ENCODE data around the gene DHRS7B. TPM values are rescaled to one million over a fixed set of nuclear protein-coding genes. Genes with fewer than 3 reads are reported as not detected.
"Not testable (repeated sequence)": the region's sequence is repeated elsewhere in the genome, so short reads cannot be mapped to it uniquely, and the experiment has no call there.

Gene DHRS7B
- total and polyA plus RNA-seq, 2 donors (not counting 1 experiment from before 2014, with no cell fraction given) = 15.5 to 21.5 TPM

DNA sequence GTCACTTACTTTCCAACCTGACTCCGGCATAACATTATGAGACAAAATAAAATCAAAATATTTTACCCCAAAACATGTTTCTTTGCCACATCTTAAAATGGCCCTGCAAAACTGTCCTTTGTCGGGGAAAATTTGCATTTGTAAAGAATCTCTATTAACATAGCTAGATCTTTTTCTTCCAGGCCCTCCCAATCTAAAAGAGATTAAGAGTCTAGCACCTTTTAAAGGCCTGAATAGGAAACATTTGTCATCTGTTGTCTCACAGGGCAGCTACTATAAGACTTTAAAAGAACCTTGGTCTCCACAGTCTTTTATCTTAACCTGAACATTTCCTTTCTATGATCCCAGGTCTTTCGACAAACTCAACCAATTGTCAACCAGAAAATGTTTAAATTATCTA lies 18.1 kb upstream of the DHRS7B start:
- TF ChIP-seq EZH2 (IDR thresholded peaks at IDR 0.05; ENCODE audit: low read length, missing control alignments) = no peak
- TF ChIP-seq, protein P1, sequence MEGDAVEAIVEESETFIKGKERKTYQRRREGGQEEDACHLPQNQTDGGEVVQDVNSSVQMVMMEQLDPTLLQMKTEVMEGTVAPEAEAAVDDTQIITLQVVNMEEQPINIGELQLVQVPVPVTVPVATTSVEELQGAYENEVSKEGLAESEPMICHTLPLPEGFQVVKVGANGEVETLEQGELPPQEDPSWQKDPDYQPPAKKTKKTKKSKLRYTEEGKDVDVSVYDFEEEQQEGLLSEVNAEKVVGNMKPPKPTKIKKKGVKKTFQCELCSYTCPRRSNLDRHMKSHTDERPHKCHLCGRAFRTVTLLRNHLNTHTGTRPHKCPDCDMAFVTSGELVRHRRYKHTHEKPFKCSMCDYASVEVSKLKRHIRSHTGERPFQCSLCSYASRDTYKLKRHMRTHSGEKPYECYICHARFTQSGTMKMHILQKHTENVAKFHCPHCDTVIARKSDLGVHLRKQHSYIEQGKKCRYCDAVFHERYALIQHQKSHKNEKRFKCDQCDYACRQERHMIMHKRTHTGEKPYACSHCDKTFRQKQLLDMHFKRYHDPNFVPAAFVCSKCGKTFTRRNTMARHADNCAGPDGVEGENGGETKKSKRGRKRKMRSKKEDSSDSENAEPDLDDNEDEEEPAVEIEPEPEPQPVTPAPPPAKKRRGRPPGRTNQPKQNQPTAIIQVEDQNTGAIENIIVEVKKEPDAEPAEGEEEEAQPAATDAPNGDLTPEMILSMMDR (conservative IDR thresholded peaks at IDR 0.05 in 1 of 2, IDR thresholded peaks at IDR 0.05 in 1 of 2; ENCODE audit: low read depth in 1 of 2, low read length in 2 of 2) = no peak
- Histone ChIP-seq H3K4me3 (replicated peaks in 1 of 4; ENCODE audit: control extremely low read depth in 1 of 4, insufficient read depth in 1 of 4, low read depth in 3 of 4, low read length in 4 of 4) (no peak overlapping the region), H3K4me1 (ENCODE audit: control insufficient read depth, extremely low read depth, insufficient read depth, low read length) (no peaks in the 10 kb centered on the region), H3K36me3 (ENCODE audit: control insufficient read depth, insufficient read depth, low read length) (no peaks in the 10 kb centered on the region), H3K27ac (ENCODE audit: insufficient read depth, low read length) (no peak overlapping the region), H2AFZ (ENCODE audit: low read length) (no peak overlapping the region), H3K4me2 (ENCODE audit: extremely low read depth, insufficient read depth, low read length) (no peak overlapping the region), H4K20me1 (ENCODE audit: control insufficient read depth, extremely low read depth, insufficient read depth, low read length) (no peaks in the 10 kb centered on the region), H3K27me3 (ENCODE audit: control insufficient read depth, insufficient read depth, low read length) (no peaks in the 10 kb centered on the region), H3K79me2 (ENCODE audit: control insufficient read depth, insufficient read depth, low read length) (no peaks in the 10 kb centered on the region), H3K9me3 (ENCODE audit: control insufficient read depth, insufficient read depth, low read depth, low read length) (no peaks in the 10 kb centered on the region), H3K9ac (ENCODE audit: insufficient read depth, low read length) (no peak overlapping the region)
- DNase-seq (ENCODE audit: low read depth in 2 of 2) = no peak

DNA sequence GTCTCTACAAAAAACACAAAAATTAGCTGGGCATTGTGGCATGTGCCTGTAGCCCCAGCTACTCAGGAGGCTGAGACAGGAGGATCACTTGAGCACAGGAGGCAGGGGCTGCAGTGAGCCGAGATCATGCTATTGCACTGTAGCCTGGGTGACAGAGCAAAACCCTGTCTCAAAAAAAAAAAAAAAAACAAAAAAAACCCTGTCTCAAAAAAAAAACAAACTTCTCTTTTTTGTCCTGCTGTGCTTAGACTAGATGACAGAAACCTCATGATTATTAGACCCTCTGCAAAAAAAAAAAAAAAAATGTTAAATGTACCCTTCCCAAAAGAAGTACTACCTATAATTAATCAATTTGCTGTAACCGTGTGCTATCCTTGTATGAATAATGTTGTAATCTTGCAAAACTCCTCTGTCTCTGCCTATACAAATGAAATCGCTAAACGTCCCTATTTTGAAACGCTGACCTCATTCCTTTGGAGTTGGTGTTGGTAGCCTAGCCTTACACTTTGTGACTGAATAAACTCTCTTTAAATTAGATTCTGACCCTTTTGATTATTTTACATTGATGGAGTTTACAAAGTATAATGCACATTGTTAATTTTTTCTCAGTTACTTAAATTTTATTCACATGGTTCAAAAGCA lies 13.6 kb upstream of the DHRS7B start:
- no peaks in the 10 kb centered on the region for H3K4me1 ChIP-seq (ENCODE audit: control insufficient read depth, extremely low read depth, insufficient read depth, low read length)
- H3K9ac ChIP-seq (ENCODE audit: insufficient read depth, low read length) = no peak overlapping the region
- H3K27me3 ChIP-seq (ENCODE audit: control insufficient read depth, insufficient read depth, low read length) = peaks cover 2% of the 10 kb centered on the region
- no peaks in the 10 kb centered on the region for H3K9me3 ChIP-seq (ENCODE audit: control insufficient read depth, insufficient read depth, low read depth, low read length)
- H3K79me2 ChIP-seq (ENCODE audit: control insufficient read depth, insufficient read depth, low read length) = no peaks in the 10 kb centered on the region
- H4K20me1 ChIP-seq (ENCODE audit: control insufficient read depth, extremely low read depth, insufficient read depth, low read length) = no peaks in the 10 kb centered on the region
- no peak for TF ChIP-seq EZH2 (IDR thresholded peaks at IDR 0.05; ENCODE audit: low read length, missing control alignments)
- TF ChIP-seq, protein P1 (conservative IDR thresholded peaks at IDR 0.05 in 1 of 2, IDR thresholded peaks at IDR 0.05 in 1 of 2; ENCODE audit: low read depth in 1 of 2, low read length in 2 of 2) = no peak
- H2AFZ ChIP-seq (ENCODE audit: low read length) = no peak overlapping the region
- no peaks in the 10 kb centered on the region for H3K36me3 ChIP-seq (ENCODE audit: control insufficient read depth, insufficient read depth, low read length)
- H3K27ac ChIP-seq (ENCODE audit: insufficient read depth, low read length) = no peak overlapping the region
- no peak for DNase-seq (ENCODE audit: low read depth in 2 of 2)
- no peak overlapping the region for H3K4me2 ChIP-seq (ENCODE audit: extremely low read depth, insufficient read depth, low read length)
- no peak overlapping the region for H3K4me3 ChIP-seq (replicated peaks in 1 of 4; ENCODE audit: control extremely low read depth in 1 of 4, insufficient read depth in 1 of 4, low read depth in 3 of 4, low read length in 4 of 4)

DNA sequence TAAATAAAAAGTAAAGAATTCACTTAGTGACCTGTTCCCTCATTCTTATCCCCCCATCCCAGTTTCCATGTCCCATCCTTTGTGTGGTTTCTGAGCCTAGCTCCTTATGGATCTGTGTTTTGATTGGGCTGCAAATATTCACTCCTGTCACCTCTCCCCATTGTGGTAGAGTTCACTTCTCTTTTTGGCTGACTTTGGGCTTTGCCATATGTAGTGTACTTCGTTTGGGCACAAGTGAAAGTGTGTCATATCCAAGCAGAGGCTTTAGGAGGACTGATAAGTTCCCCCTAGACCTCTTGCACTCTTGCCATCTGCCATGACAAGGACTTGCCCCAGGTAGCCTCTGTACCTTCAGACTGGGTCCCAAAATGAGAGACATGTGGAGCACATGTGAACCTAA lies 13.0 kb upstream of the DHRS7B start:
- no peaks in the 10 kb centered on the region for H3K9me3 ChIP-seq (ENCODE audit: control insufficient read depth, insufficient read depth, low read depth, low read length)
- no peak for TF ChIP-seq EZH2 (IDR thresholded peaks at IDR 0.05; ENCODE audit: low read length, missing control alignments)
- TF ChIP-seq, protein P1 (conservative IDR thresholded peaks at IDR 0.05 in 1 of 2, IDR thresholded peaks at IDR 0.05 in 1 of 2; ENCODE audit: low read depth in 1 of 2, low read length in 2 of 2) = no peak

DNA sequence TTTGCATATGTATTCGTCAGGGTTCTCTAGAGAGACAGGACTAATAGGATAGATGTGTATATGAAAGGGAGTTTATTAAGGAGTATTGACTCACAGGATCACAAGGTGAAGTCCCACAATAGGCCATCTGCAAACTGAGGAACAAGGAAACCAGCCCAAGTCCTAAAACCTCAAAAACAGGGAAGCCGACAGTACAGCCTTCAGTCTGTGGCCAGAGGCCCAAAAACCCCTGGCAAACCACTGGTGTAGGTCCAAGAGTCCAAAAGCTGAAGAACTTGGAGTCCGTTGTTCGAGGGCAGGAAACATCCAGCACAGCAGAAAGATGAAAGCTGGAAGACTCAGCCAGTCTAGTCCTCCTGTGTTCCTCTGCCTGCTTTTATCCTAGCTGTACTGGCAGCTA lies 12.0 kb upstream of the DHRS7B start:
- H3K36me3 ChIP-seq (ENCODE audit: control insufficient read depth, insufficient read depth, low read length); H3K9ac ChIP-seq (ENCODE audit: insufficient read depth, low read length); H3K4me3 ChIP-seq (replicated peaks in 1 of 4; ENCODE audit: control extremely low read depth in 1 of 4, insufficient read depth in 1 of 4, low read depth in 3 of 4, low read length in 4 of 4); H3K27me3 ChIP-seq (ENCODE audit: control insufficient read depth, insufficient read depth, low read length); H3K9me3 ChIP-seq (ENCODE audit: control insufficient read depth, insufficient read depth, low read depth, low read length); H2AFZ ChIP-seq (ENCODE audit: low read length); H3K4me1 ChIP-seq (ENCODE audit: control insufficient read depth, extremely low read depth, insufficient read depth, low read length); H3K4me2 ChIP-seq (ENCODE audit: extremely low read depth, insufficient read depth, low read length); H3K79me2 ChIP-seq (ENCODE audit: control insufficient read depth, insufficient read depth, low read length); H4K20me1 ChIP-seq (ENCODE audit: control insufficient read depth, extremely low read depth, insufficient read depth, low read length); DNase-seq (ENCODE audit: low read depth in 2 of 2); H3K27ac ChIP-seq (ENCODE audit: insufficient read depth, low read length): not testable (repeated sequence)

More for the DNA sequence above, 13.0 kb upstream of the DHRS7B start:
- Histone ChIP-seq H3K27ac (ENCODE audit: insufficient read depth, low read length) (no peak overlapping the region), H3K9ac (ENCODE audit: insufficient read depth, low read length) (no peak overlapping the region), H3K4me1 (ENCODE audit: control insufficient read depth, extremely low read depth, insufficient read depth, low read length) (no peaks in the 10 kb centered on the region), H2AFZ (ENCODE audit: low read length) (no peak overlapping the region), H3K27me3 (ENCODE audit: control insufficient read depth, insufficient read depth, low read length) (peaks cover 2% of the 10 kb centered on the region), H3K4me2 (ENCODE audit: extremely low read depth, insufficient read depth, low read length) (no peak overlapping the region), H3K36me3 (ENCODE audit: control insufficient read depth, insufficient read depth, low read length) (no peaks in the 10 kb centered on the region), H4K20me1 (ENCODE audit: control insufficient read depth, extremely low read depth, insufficient read depth, low read length) (no peaks in the 10 kb centered on the region), H3K4me3 (replicated peaks in 1 of 4; ENCODE audit: control extremely low read depth in 1 of 4, insufficient read depth in 1 of 4, low read depth in 3 of 4, low read length in 4 of 4) (no peak overlapping the region), H3K79me2 (ENCODE audit: control insufficient read depth, insufficient read depth, low read length) (no peaks in the 10 kb centered on the region)
- no peak for DNase-seq (ENCODE audit: low read depth in 2 of 2)
